Body of pancreas (tissue), 4 donors: ENCODE data around the gene PRKD3. TPM values are rescaled to one million over a fixed set of nuclear protein-coding genes. Genes with fewer than 3 reads are reported as not detected.

Experiments used
- ATAC-seq: fragments of 150-250 bp; one replicate; pipeline ENCODE4 v1.9.1; 2016
- DNase-seq, 4 donors: peaks; one replicate each; pipeline ENCODE4 v3.0.0-alpha.2; 2019
- H3K27ac ChIP-seq, 4 donors: fragments of 200-600 bp; sonication (generic); 1 replicate in 3 of 4; 2 replicates in 1 of 4; pipeline versions ENCODE4 v1.5.1 to v1.6.1; 2016 to 2019; ENCODE audit warnings: mild to moderate bottlenecking in 1 of 4, mixed read lengths in 1 of 4, moderate library complexity in 1 of 4
- H3K27me3 ChIP-seq, 2 donors: fragments of 200-600 bp; sonication (generic); one replicate each; pipeline ENCODE4 v1.6.0; 2016; ENCODE audit warnings: mild to moderate bottlenecking in 1 of 2
- H3K36me3 ChIP-seq, 2 donors: fragments of 200-600 bp; sonication (generic); replicated peaks in 1 of 2; 2 replicates each; pipeline ENCODE4 v1.5.1; 2016; ENCODE audit warnings: low read depth in 2 of 2; ENCODE audit not compliant: insufficient read depth in 1 of 2
- H3K4me1 ChIP-seq: fragments of 200-600 bp; sonication (generic); one replicate; pipeline ENCODE4 v1.6.0; 2016
- H3K4me3 ChIP-seq, 2 donors: fragments of 200-600 bp; sonication (generic); 1 replicate in 1 of 2; 2 replicates in 1 of 2; pipeline ENCODE4 v1.5.1; 2016 to 2019
- H3K9me3 ChIP-seq, 3 donors: fragments of 200-600 bp; sonication (generic); 1 replicate in 2 of 3; 2 replicates in 1 of 3; pipeline ENCODE4 v1.5.1; 2016
- CTCF ChIP-seq, 7 experiments: fragments of 450-650 bp in 4 of 7; fragments of 200-600 bp in 3 of 7; sonication (generic) in 3 of 7; IDR thresholded peaks; one replicate each; pipeline ENCODE4 v1.5.1; 2016 to 2019; ENCODE audit warnings: antibody characterized with exemption in 7 of 7
- POLR2A ChIP-seq, 3 donors: fragments of 450-650 bp; IDR thresholded peaks; one replicate each; pipeline ENCODE4 v1.6.1; 2016; ENCODE audit warnings: antibody characterized with exemption in 3 of 3, mild to moderate bottlenecking in 2 of 3
- WGBS, 2 donors: methylation state at CpG; one replicate each; pipeline ENCODE4 v1.1.5; 2017; 5-methylcytosine and 5-hydroxymethylcytosine counted together
- intact Hi-C: fragments of 100-400 bp; cut with DNase I; formaldehyde crosslinking; loops from one replicate; pipeline ENCODE4 v1.15.1; 2023
- total RNA-seq, 2 donors: library from RNA; depleted of rRNA; stranded (reverse); fragments of >200 nt; gene quantifications; one replicate each; pipeline ENCODE4 v1.1.0, GENCODE V29; 2016

PRKD3 gene
- total RNA-seq, 2 donors from 2014 or later = 8.2 to 15.3 TPM

DNA sequence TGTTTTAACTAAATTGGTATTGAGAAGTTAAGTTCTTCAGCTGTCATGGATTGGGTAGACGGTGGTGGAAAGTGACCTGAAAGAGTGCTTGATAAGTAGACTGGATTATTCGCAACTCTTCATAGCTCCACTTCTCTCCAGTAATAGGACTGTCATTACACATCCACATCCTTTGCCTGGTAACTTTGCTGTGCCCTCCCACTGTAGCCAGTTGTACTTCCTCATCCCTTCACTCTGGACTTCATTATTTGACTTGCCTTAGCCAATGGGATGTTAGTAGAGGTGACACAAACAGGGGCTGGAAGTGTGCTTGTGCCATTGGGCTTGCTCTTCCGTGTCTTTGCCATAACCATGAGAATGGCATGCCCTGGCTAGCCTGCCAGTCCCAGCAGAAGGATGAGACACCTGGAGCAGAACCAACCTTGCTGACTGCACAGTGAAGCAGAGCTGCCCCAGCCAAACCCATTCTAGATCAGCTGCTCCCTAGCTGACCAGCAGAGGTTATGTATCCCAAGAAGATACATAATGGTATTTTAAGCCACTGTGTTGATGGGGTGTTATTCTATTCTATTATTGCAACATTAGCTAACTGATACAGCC, 36.7 kb upstream of the PRKD3 start:
- Histone ChIP-seq H3K27ac (no peak overlapping the region), H3K4me1 (no peaks in the 10 kb centered on the region), H3K4me3 (no peak overlapping the region), H3K27me3 (no peaks in the 10 kb centered on the region), H3K36me3 (no peaks in the 10 kb centered on the region), H3K9me3 (no peaks in the 10 kb centered on the region)
- 83 to 85% methylated on average over 3 of the region's 3 CpGs for WGBS, 2 donors
- ATAC-seq (no peak), DNase-seq (no peak)
- intact Hi-C loops = no loop called here
- TF ChIP-seq CTCF (IDR thresholded peaks at IDR 0.05) (no peak), POLR2A (IDR thresholded peaks at IDR 0.05) (no peak)

- intact Hi-C loops = no loop called here
- Histone ChIP-seq H3K36me3 (no peaks in the 10 kb centered on the region), H3K9me3 (no peaks in the 10 kb centered on the region), H3K4me1 (no peaks in the 10 kb centered on the region), H3K27me3 (no peaks in the 10 kb centered on the region), H3K27ac (no peak overlapping the region), H3K4me3 (no peak overlapping the region)
- DNase-seq = no peak
- TF ChIP-seq CTCF (IDR thresholded peaks at IDR 0.05) (no peak), POLR2A (IDR thresholded peaks at IDR 0.05) (no peak)
- ATAC-seq = no peak
- WGBS, 2 donors = 80 to 83% methylated on average over 3 of the region's 3 CpGs
These were observed 33.8 kb upstream of the PRKD3 start for GRCh38 chr2:37358466-37358865.

DNA sequence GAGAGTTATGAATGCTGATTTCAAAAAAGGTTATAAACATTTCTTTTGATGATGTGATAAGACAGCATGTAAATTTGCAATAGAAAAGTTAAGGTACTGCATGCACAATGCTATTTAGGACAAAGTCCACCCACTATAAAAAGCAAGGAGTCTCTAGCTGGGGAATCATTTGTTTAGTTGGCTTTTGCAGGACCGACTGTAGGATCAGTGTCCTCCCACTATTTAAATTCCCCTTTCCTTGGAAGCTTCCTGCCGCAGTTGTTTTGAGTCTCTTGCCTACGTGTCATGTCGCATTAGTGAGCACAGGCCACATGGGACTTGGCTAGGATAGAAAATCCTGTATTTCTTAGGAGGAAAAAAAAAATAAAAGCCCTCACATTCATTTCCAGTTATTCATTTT, 32.9 kb upstream of the PRKD3 start:
- Histone ChIP-seq H3K36me3 (no peaks in the 10 kb centered on the region), H3K27me3 (no peaks in the 10 kb centered on the region), H3K9me3 (no peaks in the 10 kb centered on the region), H3K27ac (no peak overlapping the region), H3K4me3 (no peak overlapping the region), H3K4me1 (no peaks in the 10 kb centered on the region)
- DNase-seq = no peak
- ATAC-seq = no peak
- intact Hi-C loops = no loop called here
- no peak for TF ChIP-seq POLR2A (IDR thresholded peaks at IDR 0.05)
- TF ChIP-seq CTCF (IDR thresholded peaks at IDR 0.05) = no peak
- WGBS, 2 donors = 71 to 74% methylated on average over 4 of the region's 4 CpGs

- DNase-seq (no peak), ATAC-seq (no peak)
- no peaks in the 10 kb centered on the region for H3K27me3 ChIP-seq
- H3K27ac ChIP-seq = no peak overlapping the region
- no peaks in the 10 kb centered on the region for H3K4me1 ChIP-seq
- H3K9me3 ChIP-seq = no peaks in the 10 kb centered on the region
- WGBS, 2 donors = 81 to 90% methylated on average over 1 of the region's 1 CpG
- no peaks in the 10 kb centered on the region for H3K36me3 ChIP-seq
- H3K4me3 ChIP-seq = no peak overlapping the region
- intact Hi-C loops = no loop called here
- no peak for TF ChIP-seq POLR2A (IDR thresholded peaks at IDR 0.05)
- no peak for TF ChIP-seq CTCF (IDR thresholded peaks at IDR 0.05)
These were observed 32.4 kb upstream of the PRKD3 start for GRCh38 chr2:37357069-37357468.

DNA sequence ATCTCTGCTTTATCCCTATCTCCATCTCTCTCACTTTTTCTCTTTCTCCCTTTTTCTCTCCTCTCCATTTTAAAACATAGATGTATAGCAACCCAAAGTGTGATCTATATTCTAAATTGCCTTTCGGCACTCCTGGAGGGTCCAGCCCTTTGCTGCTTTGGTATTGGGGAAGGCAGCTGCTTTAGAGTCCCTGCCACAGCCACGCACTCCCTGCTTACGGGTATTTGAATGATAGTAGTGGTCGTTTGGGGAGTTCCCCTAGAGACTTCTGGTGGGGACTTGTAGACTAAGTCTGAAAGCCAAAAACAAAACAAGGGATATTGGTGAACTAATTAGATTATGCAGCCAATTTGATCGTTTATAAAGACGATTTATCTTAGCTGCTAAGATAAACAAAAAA, 31.7 kb upstream of the PRKD3 start:
- H3K4me1 ChIP-seq = no peaks in the 10 kb centered on the region
- ATAC-seq = no peak

More for the DNA sequence above, 31.7 kb upstream of the PRKD3 start:
- 49 to 66% methylated on average over 6 of the region's 6 CpGs for WGBS, 2 donors
- Histone ChIP-seq H3K27me3 (no peaks in the 10 kb centered on the region), H3K9me3 (no peaks in the 10 kb centered on the region), H3K27ac (no peak overlapping the region), H3K4me3 (no peak overlapping the region), H3K36me3 (no peaks in the 10 kb centered on the region)
- TF ChIP-seq POLR2A (IDR thresholded peaks at IDR 0.05) = no peak
- no peak for TF ChIP-seq CTCF (IDR thresholded peaks at IDR 0.05)
- no peak for DNase-seq
- intact Hi-C loops = no loop called here
